ENCODE results near the gene VPS13C.

The VPS13C gene

GRCh38 chr15:61938249-61938648, 122.0 kb downstream of the VPS13C start:
- DNase-seq (ENCODE audit: low read depth, low spot score): no peak

- no peak for DNase-seq (ENCODE audit: low read depth, low spot score)
Measured at GRCh38 chr15:61936528-61937195, 123.6 kb downstream of the VPS13C start.

DNA sequence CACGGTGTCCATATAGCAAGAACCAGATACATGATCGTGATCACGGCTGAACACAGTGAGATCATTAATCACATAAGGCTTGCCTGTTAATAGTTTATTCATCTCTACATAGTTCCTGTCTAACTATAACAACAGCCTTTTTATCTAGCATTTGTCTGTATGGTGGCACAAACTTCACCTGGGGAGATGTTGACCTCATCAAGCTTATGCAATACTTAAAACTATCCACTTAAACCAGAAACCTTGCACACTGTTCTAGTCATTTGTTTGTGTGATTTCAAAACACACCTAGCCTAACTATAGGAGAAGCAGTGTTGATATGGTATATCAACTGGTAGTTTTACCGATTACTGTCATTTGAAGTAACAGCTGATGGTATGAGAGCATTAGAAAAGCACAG, 124.8 kb downstream of the VPS13C start:
- no peak for DNase-seq (ENCODE audit: low read depth, low spot score)

DNA sequence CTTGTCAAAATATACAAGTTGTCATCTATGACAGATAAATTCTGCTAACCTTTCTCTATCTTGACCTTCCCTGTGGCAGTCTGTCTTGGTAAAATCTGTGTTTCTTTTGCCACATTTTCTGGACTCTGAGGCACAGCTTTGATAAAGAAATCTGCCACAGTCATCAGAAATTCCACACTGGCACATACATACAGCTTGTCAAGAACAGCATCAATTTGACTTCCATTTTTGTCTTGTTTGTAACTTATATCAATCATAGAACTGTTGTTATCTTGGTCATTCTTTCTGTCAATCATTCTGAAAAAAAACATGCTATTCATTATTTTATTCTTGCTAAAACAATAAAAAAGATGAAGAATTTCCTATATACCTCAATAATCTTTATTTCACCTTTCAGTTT, 130.8 kb downstream of the VPS13C start:
- DNase-seq (ENCODE audit: low read depth, low spot score): no peak

DNA sequence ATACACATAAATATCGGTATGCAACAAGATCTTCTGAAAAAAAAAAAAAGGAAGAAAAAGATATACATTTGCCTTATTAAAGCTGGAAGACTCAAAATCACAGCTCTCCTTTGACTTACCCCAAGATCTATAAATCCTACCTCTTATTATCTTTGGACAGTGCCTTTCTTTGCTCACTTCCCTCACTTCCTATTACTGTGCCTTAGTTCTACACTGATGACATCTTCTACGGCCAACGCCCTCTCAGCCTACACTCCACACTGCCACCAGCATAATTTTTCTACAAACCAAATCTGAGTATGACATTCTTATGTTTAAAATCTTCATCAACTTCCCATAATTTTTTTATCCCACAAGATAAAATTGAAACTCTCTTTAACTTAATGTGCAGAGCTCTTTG, 137.1 kb downstream of the VPS13C start:
- DNase-seq (ENCODE audit: low read depth, low spot score): no peak

- no peak for DNase-seq (ENCODE audit: low read depth, low spot score)
Measured at GRCh38 chr15:61921093-61921492, 139.2 kb downstream of the VPS13C start.

DNA sequence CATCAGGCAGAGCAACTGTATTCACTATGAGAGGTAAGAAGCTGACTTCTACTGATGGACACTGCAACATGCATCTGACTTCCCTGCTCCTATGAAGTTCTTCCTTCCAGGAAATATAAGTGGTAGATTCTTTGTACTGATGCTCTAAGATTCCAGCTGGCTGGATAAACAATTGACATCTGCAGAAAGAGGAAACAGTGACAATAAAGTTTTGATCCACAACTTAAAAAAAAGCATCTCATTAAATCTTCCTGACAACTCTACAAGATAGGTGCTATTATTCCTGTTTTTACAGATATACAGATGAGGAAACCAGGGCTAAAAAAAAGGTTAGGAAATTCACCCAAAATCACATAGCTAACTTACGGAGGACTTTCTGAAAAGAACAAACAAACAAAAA, 142.8 kb downstream of the VPS13C start:
- DNase-seq (ENCODE audit: low read depth, low spot score): no peak

DNA sequence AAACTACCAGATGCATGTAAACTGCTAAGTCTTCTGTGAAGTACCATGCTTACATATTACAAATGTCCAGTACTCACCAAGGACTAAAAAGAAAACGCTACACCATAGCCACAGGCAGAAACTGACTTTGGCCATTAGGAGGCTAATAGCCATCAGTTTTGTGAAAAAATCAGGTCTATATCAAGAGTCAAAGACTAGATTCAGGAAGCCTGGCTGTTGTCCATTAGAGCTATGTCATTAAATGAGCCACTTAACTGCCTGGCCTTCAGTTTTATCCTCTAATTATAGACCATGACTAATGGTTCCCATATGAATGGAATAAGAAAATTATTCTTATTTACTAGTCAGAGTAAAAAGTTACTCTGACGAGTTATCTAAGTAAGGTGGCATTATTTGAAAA, 144.1 kb downstream of the VPS13C start:
- no peak for DNase-seq (ENCODE audit: low read depth, low spot score)

DNA sequence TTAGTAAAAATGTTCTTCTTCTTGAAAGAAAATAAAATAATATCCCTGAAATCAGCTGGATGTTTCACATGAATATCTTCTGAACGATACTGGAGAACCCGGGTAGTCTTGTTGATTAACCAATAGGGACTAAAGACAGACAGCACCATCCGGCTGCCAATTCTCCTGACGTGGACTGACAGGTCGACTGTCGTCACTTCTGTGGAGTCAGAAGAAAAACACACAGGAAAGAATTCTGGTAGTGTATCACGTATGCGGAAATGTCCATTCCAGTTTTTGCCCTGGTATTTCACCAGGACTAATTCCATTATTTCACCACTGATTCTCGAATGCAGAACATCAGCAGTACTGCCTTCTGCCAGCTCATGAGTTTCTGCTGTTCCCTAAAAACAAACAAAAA, 144.6 kb downstream of the VPS13C start:
- no peak for DNase-seq (ENCODE audit: low read depth, low spot score)

- DNase-seq (ENCODE audit: low read depth, low spot score): no peak
Measured at GRCh38 chr15:61910839-61911369, 149.3 kb downstream of the VPS13C start.

DNA sequence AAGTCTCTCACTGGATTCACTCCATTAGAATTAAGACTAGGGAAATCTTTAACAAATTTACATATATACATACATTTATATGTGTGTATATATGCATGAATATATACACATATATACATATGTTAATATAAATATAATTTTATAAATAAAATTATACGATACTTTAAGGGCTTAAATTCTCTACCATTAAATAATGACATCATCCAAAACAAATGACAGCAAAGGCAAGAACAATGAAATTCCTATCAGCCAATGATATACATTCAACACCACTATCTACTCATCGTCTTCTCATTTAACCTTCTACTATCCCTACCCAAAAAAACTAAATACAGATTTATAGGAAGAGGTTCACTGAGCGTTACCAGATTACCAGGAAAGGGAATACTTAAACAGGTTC, 152.0 kb downstream of the VPS13C start:
- DNase-seq (ENCODE audit: low read depth, low spot score): no peak

GRCh38 chr15:61907753-61908086, 152.5 kb downstream of the VPS13C start:
- no peak for DNase-seq (ENCODE audit: low read depth, low spot score)

GRCh38 chr15:61906961-61907752, 153.1 kb downstream of the VPS13C start:
- DNase-seq (ENCODE audit: low read depth, low spot score): no peak

DNA sequence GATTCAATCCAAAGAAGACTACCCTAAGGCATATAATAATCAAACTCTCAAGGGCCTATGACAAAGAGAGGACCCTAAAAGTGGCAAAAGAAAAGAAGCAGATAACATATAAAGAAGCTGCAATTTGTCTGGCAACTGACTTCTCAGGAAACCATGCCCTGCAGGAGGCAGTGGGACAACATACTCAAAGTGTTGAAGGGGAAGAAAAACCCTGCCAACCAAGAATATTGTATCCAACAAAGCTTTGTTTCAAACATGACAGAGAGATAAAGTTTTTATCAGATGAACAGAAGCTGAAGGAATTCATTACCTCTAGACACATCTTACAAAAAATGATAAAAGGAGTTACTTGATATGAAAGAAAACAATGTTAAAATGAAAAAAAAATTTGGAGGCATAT, 167.1 kb downstream of the VPS13C start:
- no peak for DNase-seq (ENCODE audit: low read depth, low spot score)

DNA sequence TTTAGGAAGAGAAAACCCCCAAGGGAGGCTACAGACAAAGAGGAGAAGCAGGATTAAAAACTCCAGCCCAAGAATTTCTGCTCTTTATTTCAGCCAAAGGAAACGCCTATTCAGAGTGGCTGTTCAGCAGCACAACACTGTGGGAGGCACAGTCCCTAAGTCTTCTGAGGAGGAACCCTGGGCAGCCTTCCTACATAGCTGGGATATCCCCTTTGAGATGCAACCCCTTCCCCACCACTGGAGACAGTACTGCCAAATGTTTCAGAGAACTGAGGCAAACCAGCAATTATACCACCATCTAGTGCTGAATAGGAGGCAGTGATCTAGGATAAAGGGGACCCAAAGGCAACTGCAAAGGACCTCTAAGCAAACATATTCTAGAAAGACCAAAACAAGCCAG, 168.1 kb downstream of the VPS13C start:
- DNase-seq (ENCODE audit: low read depth, low spot score): no peak

- DNase-seq (ENCODE audit: low read depth, low spot score): no peak
Measured at GRCh38 chr15:61890106-61890505, 170.1 kb downstream of the VPS13C start.

- no peak for DNase-seq (ENCODE audit: low read depth, low spot score)
Measured at GRCh38 chr15:61889706-61890105, 170.5 kb downstream of the VPS13C start.

- no peak for DNase-seq (ENCODE audit: low read depth, low spot score)
Measured at GRCh38 chr15:61888074-61888780, 172.0 kb downstream of the VPS13C start.

- DNase-seq (ENCODE audit: low read depth, low spot score): no peak
Measured at GRCh38 chr15:61880084-61880483, 180.2 kb downstream of the VPS13C start.

DNA sequence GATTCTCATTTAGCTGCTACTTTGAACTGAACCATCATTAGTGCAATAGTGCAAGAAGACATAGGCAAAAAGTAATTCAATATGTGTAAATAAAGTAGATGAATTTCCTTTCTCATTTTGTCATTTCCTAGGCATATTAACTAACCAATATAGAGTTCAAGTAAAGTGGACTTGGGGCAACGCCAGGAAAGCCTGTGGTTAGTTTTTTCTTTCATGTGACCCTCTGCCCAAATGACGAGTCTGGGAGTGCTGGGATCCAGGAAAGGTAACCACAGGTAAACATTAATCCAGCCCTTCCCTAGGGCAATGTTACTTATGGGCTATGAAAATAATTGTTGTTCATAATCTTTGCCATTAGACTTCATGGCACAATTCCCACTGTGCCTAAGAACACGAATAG, 181.0 kb downstream of the VPS13C start:
- DNase-seq (ENCODE audit: low read depth, low spot score): no peak

DNA sequence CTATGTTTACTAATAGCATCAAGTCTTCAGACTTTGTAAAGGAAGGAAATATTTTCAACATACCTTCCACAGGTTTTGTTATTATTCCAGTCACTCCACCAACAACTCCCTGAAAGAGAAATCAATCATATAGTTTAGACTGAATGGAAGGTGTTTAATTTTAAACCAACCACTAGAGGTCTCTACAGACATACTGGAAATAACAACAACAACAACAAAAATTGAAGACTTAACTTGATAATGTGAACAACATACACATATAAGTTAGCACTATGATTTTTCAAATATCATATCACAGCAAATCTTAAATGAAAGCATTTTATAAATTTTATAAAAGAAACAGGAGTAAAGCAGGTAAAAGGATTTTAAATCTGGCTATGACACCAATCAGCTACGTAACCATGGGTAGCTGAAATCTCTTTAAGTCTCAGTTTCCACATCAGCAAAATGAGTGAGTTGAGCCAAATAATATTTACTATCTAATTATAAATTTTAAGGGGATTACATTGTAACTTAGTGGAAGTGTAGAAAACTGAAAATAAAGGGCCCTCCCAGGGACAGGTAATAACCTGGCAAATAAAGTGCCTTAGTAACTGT, 188.2 kb downstream of the VPS13C start:
- no peak for DNase-seq (ENCODE audit: low read depth, low spot score)

DNA sequence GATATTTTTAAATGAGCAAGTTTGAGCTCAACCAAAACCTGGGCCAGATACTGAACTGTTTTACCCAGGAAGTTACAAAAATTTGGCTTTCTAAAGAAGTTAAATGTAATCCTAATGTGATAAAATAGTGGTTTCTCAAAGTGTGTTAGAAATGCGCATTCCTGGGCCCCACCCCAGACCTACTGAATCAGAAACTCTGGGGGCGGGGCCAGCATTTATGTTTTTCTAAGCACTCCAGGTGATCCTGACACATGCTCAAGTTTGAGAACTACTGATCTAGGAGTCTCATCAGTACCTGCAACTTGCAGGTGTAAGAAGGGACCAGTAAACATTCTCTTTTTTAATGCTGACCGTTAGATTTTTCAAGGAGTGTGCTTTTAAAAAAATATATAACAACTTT, 190.6 kb downstream of the VPS13C start:
- DNase-seq (ENCODE audit: low read depth, low spot score): no peak
